NT2/D1 (cell line): Measurements from ENCODE around the gene BRPF3.

Experiments used
- YY1 ChIP-seq: IDR thresholded peaks from 2 replicates; pipeline ENCODE4 v1.6.1; 2011; ENCODE audit not compliant: insufficient read length, insufficient read depth
- ZNF274 ChIP-seq: IDR thresholded peaks from 2 replicates; pipeline ENCODE4 v1.6.1; 2011; ENCODE audit warnings: mild to moderate bottlenecking, low read depth, low read length

- no peak for TF ChIP-seq ZNF274
- no peak for TF ChIP-seq YY1
These were observed 9.1 kb upstream of the BRPF3 start for GRCh38 chr6:36187446-36187845.
